NCI-H2107 (cell line): ENCODE measurements around the gene MRS2.
"Not testable (repeated sequence)": the region's sequence is repeated elsewhere in the genome, so short reads cannot be mapped to it uniquely, and the experiment has no call there.

ENCODE experiments used
- DNase-seq: peaks from one replicate; lab custom pipeline; 2025; lab: John Stamatoyannopoulos, UW

The MRS2 gene

GRCh38 chr6:24402697-24403500, at the start of gene MRS2:
Gene MRS2 (plus strand): TSS chr6:24402936. CDS start chr6:24403047, 111 bp downstream.
- peak; percentile 42 for DNase-seq

GRCh38 chr6:24353861-24354260, 48.9 kb upstream of the MRS2 start:
- no peak for DNase-seq

GRCh38 chr6:24355393-24355792, 47.3 kb upstream of the MRS2 start:
- no peak for DNase-seq

- DNase-seq: no peak
Observed at GRCh38 chr6:24356310-24356973, 46.3 kb upstream of the MRS2 start.

GRCh38 chr6:24357336-24358218, 45.2 kb upstream of the MRS2 start, which contains the start of gene DCDC2:
Gene DCDC2 (minus strand): TSS chr6:24358059. CDS start chr6:24357750, 309 bp downstream.
- DNase-seq: no peak

- DNase-seq: no peak
Observed at GRCh38 chr6:24358219-24358821, 44.4 kb upstream of the MRS2 start.

GRCh38 chr6:24359640-24360454, 42.9 kb upstream of the MRS2 start:
- peak; percentile 82 for DNase-seq

GRCh38 chr6:24362363-24362762, 40.4 kb upstream of the MRS2 start:
- not testable (repeated sequence) for DNase-seq

- DNase-seq: not testable (repeated sequence)
Observed at GRCh38 chr6:24365103-24365633, 37.6 kb upstream of the MRS2 start.

- no peak for DNase-seq
Observed at GRCh38 chr6:24374612-24375011, 28.1 kb upstream of the MRS2 start.

GRCh38 chr6:24376871-24377270, 25.9 kb upstream of the MRS2 start:
- DNase-seq: no peak

GRCh38 chr6:24378473-24379097, 24.2 kb upstream of the MRS2 start:
- no peak for DNase-seq

- DNase-seq: no peak
Observed at GRCh38 chr6:24381476-24382219, 21.1 kb upstream of the MRS2 start.

- no peak for DNase-seq
Observed at GRCh38 chr6:24382220-24382540, 20.6 kb upstream of the MRS2 start.

GRCh38 chr6:24382891-24383494, 19.7 kb upstream of the MRS2 start:
- not testable (repeated sequence) for DNase-seq

- not testable (repeated sequence) for DNase-seq
Observed at GRCh38 chr6:24384369-24385130, 18.2 kb upstream of the MRS2 start.

GRCh38 chr6:24385536-24386269, 17.0 kb upstream of the MRS2 start:
- DNase-seq: no peak

GRCh38 chr6:24387818-24388217, 14.9 kb upstream of the MRS2 start:
- DNase-seq: no peak
